ENCODE data around the gene CDYL2. TPM values are rescaled to one million over a fixed set of nuclear protein-coding genes. Genes with fewer than 3 reads are reported as not detected.
A peak's percentile ranks its signal among the peaks of the same experiment; 100 is the strongest.
"Not testable (repeated sequence)": the region's sequence is repeated elsewhere in the genome, so short reads cannot be mapped to it uniquely, and the experiment has no call there.

Gene CDYL2
- total RNA-seq, 2 experiments from 2014 or later, result 54.6 to 60.2 TPM

- Mint-ChIP-seq H3K9me3 (no peaks in the 10 kb centered on the region), H3K4me3 (no peak overlapping the region), H3K36me3 (ENCODE audit: low read depth) (no peaks in the 10 kb centered on the region), H3K27ac (no peak overlapping the region), H3K4me1 (peaks cover 1% of the 10 kb centered on the region), H3K27me3 (peaks cover 21% of the 10 kb centered on the region)
- CTCF ChIA-PET, result interaction anchor here (7.3 kb wide), 1 partner anchor 302 kb away, joined by 119 read pairs; no protein-coding TSS in a partner anchor
- DNase-seq, result no peak
- POLR2A ChIA-PET, result no interaction called here
Observed at GRCh38 chr16:80828495-80828894, 24.1 kb upstream of the CDYL2 start.

- H3K36me3 Mint-ChIP-seq (ENCODE audit: low read depth), result no peaks in the 10 kb centered on the region
- H3K27me3 Mint-ChIP-seq, result peaks cover 18% of the 10 kb centered on the region
- H3K4me1 Mint-ChIP-seq, result peaks cover 1% of the 10 kb centered on the region
- DNase-seq, result no peak
- H3K27ac Mint-ChIP-seq, result no peak overlapping the region
- ChIA-PET POLR2A (no interaction called here), CTCF (interaction anchor here (2.1 to 7.3 kb wide), 2 partner anchors 11 to 300 kb away, joined by 6 to 119 read pairs; no protein-coding TSS in a partner anchor)
- no peaks in the 10 kb centered on the region for H3K9me3 Mint-ChIP-seq
- H3K4me3 Mint-ChIP-seq, result no peak overlapping the region
Observed at GRCh38 chr16:80827007-80827406, 22.6 kb upstream of the CDYL2 start.

- H3K27ac Mint-ChIP-seq, result no peak overlapping the region
- H3K4me1 Mint-ChIP-seq, result peaks cover 1% of the 10 kb centered on the region
- H3K9me3 Mint-ChIP-seq, result no peaks in the 10 kb centered on the region
- ChIA-PET POLR2A (interaction anchor here (1.1 kb wide), 1 partner anchor 298 kb away, joined by 4 read pairs; no protein-coding TSS in a partner anchor), CTCF (interaction anchor here (0.8 to 7.3 kb wide), 7 partner anchors 12 to 299 kb away, joined by 3 to 119 read pairs (median 4); no protein-coding TSS in a partner anchor)
- no peak overlapping the region for H3K4me3 Mint-ChIP-seq
- peaks cover 16% of the 10 kb centered on the region for H3K27me3 Mint-ChIP-seq
- no peaks in the 10 kb centered on the region for H3K36me3 Mint-ChIP-seq (ENCODE audit: low read depth)
- DNase-seq, result no peak
Observed at GRCh38 chr16:80825365-80825758, 21.0 kb upstream of the CDYL2 start.

GRCh38 chr16:80824623-80825364, 20.4 kb upstream of the CDYL2 start:
- Mint-ChIP-seq H3K27me3 (peaks cover 17% of the 10 kb centered on the region), H3K4me1 (peaks cover 1% of the 10 kb centered on the region), H3K36me3 (ENCODE audit: low read depth) (no peaks in the 10 kb centered on the region), H3K4me3 (no peak overlapping the region), H3K9me3 (no peaks in the 10 kb centered on the region), H3K27ac (no peak overlapping the region)
- peak; percentile 52 for DNase-seq
- CTCF ChIA-PET, result interaction anchor here (0.7 to 7.3 kb wide), 7 partner anchors 12 to 920 kb away, joined by 3 to 119 read pairs (median 4); no protein-coding TSS in a partner anchor
- POLR2A ChIA-PET, result interaction anchor here (1.1 kb wide), 1 partner anchor 297 kb away, joined by 4 read pairs; no protein-coding TSS in a partner anchor

GRCh38 chr16:80819988-80820387, 15.6 kb upstream of the CDYL2 start:
- Mint-ChIP-seq H3K4me1 (peaks cover 1% of the 10 kb centered on the region), H3K36me3 (ENCODE audit: low read depth) (peaks cover 3% of the 10 kb centered on the region), H3K27me3 (peaks cover 4% of the 10 kb centered on the region), H3K27ac (no peak overlapping the region), H3K4me3 (no peak overlapping the region), H3K9me3 (peaks cover 3% of the 10 kb centered on the region)
- ChIA-PET POLR2A (no interaction called here), CTCF (interaction anchor here (2.1 to 2.9 kb wide), 2 partner anchors 13 to 293 kb away, joined by 4 to 20 read pairs; no protein-coding TSS in a partner anchor)
- DNase-seq, result no peak

GRCh38 chr16:80816356-80816755, 12.0 kb upstream of the CDYL2 start:
- H3K27ac Mint-ChIP-seq, result no peak overlapping the region
- CTCF ChIA-PET, result no interaction called here

GRCh38 chr16:80815278-80815677, 10.9 kb upstream of the CDYL2 start:
- Mint-ChIP-seq H3K9me3 (peaks cover 21% of the 10 kb centered on the region), H3K36me3 (ENCODE audit: low read depth) (peaks cover 16% of the 10 kb centered on the region)
- H3K27ac Mint-ChIP-seq, H3K4me3 Mint-ChIP-seq, DNase-seq, H3K27me3 Mint-ChIP-seq, H3K4me1 Mint-ChIP-seq, CTCF ChIA-PET: not testable (repeated sequence)
- POLR2A ChIA-PET, result interaction anchor here (1.4 kb wide), 1 partner anchor 8 kb away, joined by 5 read pairs; no protein-coding TSS in a partner anchor

More at GRCh38 chr16:80816356-80816755, 12.0 kb upstream of the CDYL2 start:
- peaks cover 16% of the 10 kb centered on the region for H3K36me3 Mint-ChIP-seq (ENCODE audit: low read depth)
- peaks cover 2% of the 10 kb centered on the region for H3K27me3 Mint-ChIP-seq
- H3K4me3 Mint-ChIP-seq, result no peak overlapping the region
- POLR2A ChIA-PET, result interaction anchor here (1.4 kb wide), 1 partner anchor 9 kb away, joined by 5 read pairs; no protein-coding TSS in a partner anchor
- DNase-seq, result no peak
- H3K4me1 Mint-ChIP-seq, result no peaks in the 10 kb centered on the region
- H3K9me3 Mint-ChIP-seq, result peaks cover 21% of the 10 kb centered on the region

GRCh38 chr16:80812593-80812992, 8.2 kb upstream of the CDYL2 start:
- Mint-ChIP-seq H3K27ac (no peak overlapping the region), H3K4me1 (peaks cover 5% of the 10 kb centered on the region), H3K9me3 (peaks cover 22% of the 10 kb centered on the region), H3K36me3 (ENCODE audit: low read depth) (peaks cover 18% of the 10 kb centered on the region), H3K4me3 (no peak overlapping the region), H3K27me3 (no peaks in the 10 kb centered on the region)
- ChIA-PET CTCF (interaction anchor here (0.8 to 1.1 kb wide), 2 partner anchors 11 to 286 kb away, joined by 3 to 4 read pairs; no protein-coding TSS in a partner anchor), POLR2A (interaction anchor here (0.8 kb wide), 1 partner anchor 157 kb away, joined by 5 read pairs; no protein-coding TSS in a partner anchor)
- no peak for DNase-seq

- DNase-seq, result no peak
- no peak overlapping the region for H3K4me3 Mint-ChIP-seq
- ChIA-PET CTCF (interaction anchor here (3.2 kb wide), 1 partner anchor 282 kb away, joined by 25 read pairs; no protein-coding TSS in a partner anchor), POLR2A (interaction anchor here (1.8 kb wide), 1 partner anchor 229 kb away, joined by 6 read pairs; no protein-coding TSS in a partner anchor)
- H3K36me3 Mint-ChIP-seq (ENCODE audit: low read depth), result peaks cover 19% of the 10 kb centered on the region
- H3K27me3 Mint-ChIP-seq, result no peaks in the 10 kb centered on the region
- H3K27ac Mint-ChIP-seq, result no peak overlapping the region
- peaks cover 30% of the 10 kb centered on the region for H3K4me1 Mint-ChIP-seq
- peaks cover 22% of the 10 kb centered on the region for H3K9me3 Mint-ChIP-seq
Observed at GRCh38 chr16:80809366-80809765, 5.0 kb upstream of the CDYL2 start.

GRCh38 chr16:80807906-80808305, 3.5 kb upstream of the CDYL2 start:
- Mint-ChIP-seq H3K9me3 (peaks cover 16% of the 10 kb centered on the region), H3K27me3 (no peaks in the 10 kb centered on the region), H3K36me3 (ENCODE audit: low read depth) (peaks cover 21% of the 10 kb centered on the region), H3K27ac (peak overlapping the region; percentile 92), H3K4me1 (peaks cover 35% of the 10 kb centered on the region), H3K4me3 (no peak overlapping the region)
- POLR2A ChIA-PET, result interaction anchor here (1.4 to 1.9 kb wide), 3 partner anchors 8 to 228 kb away, joined by 5 to 13 read pairs (median 6); no protein-coding TSS in a partner anchor
- DNase-seq, result no peak
- CTCF ChIA-PET, result interaction anchor here (1.2 to 3.2 kb wide), 2 partner anchors 228 to 281 kb away, joined by 5 to 25 read pairs; partner anchors contain the start of gene ATMIN

GRCh38 chr16:80806927-80807340, 2.5 kb upstream of the CDYL2 start:
- Mint-ChIP-seq H3K27ac (peak overlapping the region; percentile 92), H3K36me3 (ENCODE audit: low read depth) (peaks cover 21% of the 10 kb centered on the region), H3K4me3 (peak overlapping the region; percentile 40), H3K27me3 (no peaks in the 10 kb centered on the region), H3K4me1 (peaks cover 44% of the 10 kb centered on the region), H3K9me3 (peaks cover 12% of the 10 kb centered on the region)
- DNase-seq, result peak; percentile 80
- ChIA-PET CTCF (interaction anchor here (0.8 to 3.2 kb wide), 5 partner anchors 13 to 280 kb away, joined by 3 to 25 read pairs (median 4); partner anchors contain the start of gene ATMIN), POLR2A (interaction anchor here (1.3 to 1.9 kb wide), 8 partner anchors 9 to 280 kb away, joined by 3 to 13 read pairs (median 5); no protein-coding TSS in a partner anchor)

GRCh38 chr16:80806289-80806688, 1.9 kb upstream of the CDYL2 start:
- Mint-ChIP-seq H3K4me1 (peaks cover 47% of the 10 kb centered on the region), H3K36me3 (ENCODE audit: low read depth) (peaks cover 18% of the 10 kb centered on the region), H3K4me3 (peak overlapping the region; percentile 40), H3K27me3 (no peaks in the 10 kb centered on the region), H3K27ac (peak overlapping the region; percentile 92), H3K9me3 (peaks cover 9% of the 10 kb centered on the region)
- CTCF ChIA-PET, result interaction anchor here (1.1 to 3.2 kb wide), 3 partner anchors 229 to 279 kb away, joined by 3 to 25 read pairs (median 5); partner anchors contain the start of gene ATMIN
- POLR2A ChIA-PET, result interaction anchor here (1.3 to 1.9 kb wide), 6 partner anchors 11 to 279 kb away, joined by 3 to 13 read pairs (median 4); no protein-coding TSS in a partner anchor
- DNase-seq, result no peak

All from activated CD4-positive, alpha-beta memory T cell treated with anti-CD3 and anti-CD28 coated beads, Interleukin-2, amount 10 ng/mL, durations not matched to agents 7 days and 5 days (primary cell).